HL-60 (cell line): ENCODE data around the gene PIK3R1.

Experiments
- DNase-seq, 2 experiments: peaks; one replicate each; pipeline ENCODE4 v3.0.0-alpha.2; 2010 to 2020; ENCODE audit warnings: low read depth in 1 of 2, low spot score in 1 of 2
- H3K27ac ChIP-seq: fragments of 250-450 bp; sonication (Bioruptor Pico); replicated peaks from 2 replicates; pipeline ENCODE4 v1.5.1; 2020; ENCODE audit warnings: mild to moderate bottlenecking, moderate library complexity
- H3K27me3 ChIP-seq: fragments of 250-450 bp; sonication (Bioruptor Pico); 2 replicates; pipeline ENCODE4 v1.5.1; 2021; ENCODE audit warnings: mild to moderate bottlenecking, moderate library complexity; ENCODE audit not compliant: insufficient read depth, poor library complexity, severe bottlenecking
- H3K4me3 ChIP-seq: replicated peaks from 2 replicates; pipeline ENCODE4 v1.5.1; 2011; ENCODE audit warnings: mild to moderate bottlenecking, control low read depth, low read length; ENCODE audit not compliant: insufficient read depth
- CTCF ChIP-seq: IDR thresholded peaks from one replicate; pipeline ENCODE4 v1.5.1; 2011; ENCODE audit warnings: low read length, control low read depth, inconsistent platforms; ENCODE audit not compliant: insufficient read depth
- GABPA ChIP-seq: IDR thresholded peaks from 2 replicates; pipeline ENCODE4 v1.6.1; 2012; ENCODE audit warnings: low read depth
- POLR2AphosphoS5 ChIP-seq: IDR thresholded peaks from 2 replicates; pipeline ENCODE4 v1.6.1; 2012; ENCODE audit warnings: low read depth
- REST ChIP-seq: IDR thresholded peaks from 2 replicates; pipeline ENCODE4 v1.6.1; 2012; ENCODE audit warnings: low read depth; ENCODE audit not compliant: insufficient replicate concordance
- SPI1 ChIP-seq: IDR thresholded peaks from 2 replicates; pipeline ENCODE4 v1.6.1; 2012; ENCODE audit warnings: low read depth, mild to moderate bottlenecking, borderline replicate concordance

Gene PIK3R1

DNA sequence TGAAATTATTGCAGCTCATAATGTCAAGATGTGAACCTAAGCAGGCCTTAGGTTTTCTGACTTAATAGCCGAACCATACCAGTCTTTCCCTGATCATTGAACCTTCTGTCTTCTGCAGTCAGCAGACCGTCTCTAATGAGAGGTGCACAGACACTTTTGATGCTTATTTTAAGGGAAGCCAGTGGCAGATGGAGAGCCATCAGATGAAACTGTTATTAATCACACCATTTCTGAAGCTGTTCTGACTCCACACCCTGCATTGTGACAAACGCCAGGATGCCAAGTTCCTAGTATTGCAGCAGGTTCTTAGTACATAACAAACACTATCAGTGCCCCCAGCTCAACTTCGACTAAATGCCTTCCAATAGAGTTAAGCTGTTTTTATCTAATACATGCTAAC is 43.0 kb downstream of the PIK3R1 start:
- TF ChIP-seq POLR2AphosphoS5 (no peak), CTCF (no peak), GABPA (no peak), REST (no peak), SPI1 (no peak)

GRCh38 chr5:68259700-68260099 is 44.1 kb downstream of the PIK3R1 start:
- no peak for DNase-seq
- H3K4me3 ChIP-seq, result no peak overlapping the region
- H3K27ac ChIP-seq, result no peak overlapping the region
- H3K27me3 ChIP-seq, result no peaks in the 10 kb centered on the region
- no peak for TF ChIP-seq GABPA
- no peak for TF ChIP-seq SPI1
- TF ChIP-seq POLR2AphosphoS5, result no peak
- TF ChIP-seq CTCF, result no peak

More for the DNA sequence above, 43.0 kb downstream of the PIK3R1 start:
- Histone ChIP-seq H3K4me3 (no peak overlapping the region), H3K27me3 (no peaks in the 10 kb centered on the region), H3K27ac (no peak overlapping the region)
- DNase-seq, result no peak

DNA sequence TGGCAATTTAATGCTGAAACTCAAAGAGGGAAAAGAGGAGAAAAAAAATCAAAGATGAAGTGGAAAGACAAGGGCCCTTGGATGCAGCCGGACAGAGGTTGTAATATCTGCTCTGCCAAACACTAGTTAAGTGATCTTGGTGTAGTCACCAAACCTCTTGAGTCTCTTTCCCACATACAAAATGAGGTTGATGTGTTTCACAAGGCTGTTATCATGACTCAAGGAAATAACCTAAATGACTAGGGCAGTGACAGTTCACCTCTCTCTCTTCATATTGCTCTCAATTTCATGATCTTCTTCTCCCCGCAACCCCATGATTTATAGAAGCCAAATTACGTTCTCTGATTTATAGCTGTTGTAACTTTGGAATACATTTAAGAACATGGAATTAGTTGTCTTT is 44.9 kb downstream of the PIK3R1 start:
- TF ChIP-seq SPI1, result no peak
- TF ChIP-seq GABPA, result no peak
- TF ChIP-seq POLR2AphosphoS5, result no peak
- no peak for DNase-seq
- Histone ChIP-seq H3K4me3 (no peak overlapping the region), H3K27ac (no peak overlapping the region), H3K27me3 (no peaks in the 10 kb centered on the region)

DNA sequence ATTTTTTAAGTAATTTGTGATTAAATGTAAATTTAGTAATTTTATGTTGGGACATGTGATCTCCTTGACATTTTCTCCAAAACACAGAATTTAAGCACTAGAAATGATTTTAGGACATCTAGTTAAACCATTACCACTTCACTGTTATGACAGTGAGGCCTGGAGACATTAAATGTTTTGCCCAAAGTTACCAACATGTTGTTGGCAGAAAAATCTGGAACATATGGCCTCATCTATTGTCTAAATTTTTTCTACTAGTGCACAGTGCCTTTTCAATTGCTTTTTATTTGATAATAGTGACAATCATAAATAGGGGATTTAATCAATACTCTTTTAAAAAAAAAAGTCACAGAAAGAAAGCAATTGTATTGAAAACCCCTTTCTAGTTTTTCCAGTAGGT is 45.6 kb downstream of the PIK3R1 start:
- TF ChIP-seq GABPA, result no peak
- no peak for TF ChIP-seq POLR2AphosphoS5
- no peak for TF ChIP-seq CTCF
- TF ChIP-seq REST, result no peak
- no peak for TF ChIP-seq SPI1
- no peaks in the 10 kb centered on the region for H3K27me3 ChIP-seq
- no peak for DNase-seq
- no peak overlapping the region for H3K4me3 ChIP-seq
- H3K27ac ChIP-seq, result no peak overlapping the region
